GM12892 (cell line): ENCODE measurements around the gene DPPA5.

Experiments
- POLR2A ChIP-seq: IDR thresholded peaks from 2 replicates; pipeline ENCODE4 v1.6.1; 2011; ENCODE audit warnings: low read depth, low read length, control low read depth
- POLR2AphosphoS5 ChIP-seq: IDR thresholded peaks from 2 replicates; pipeline ENCODE4 v1.6.1; 2011; ENCODE audit warnings: low read depth, low read length, control low read depth

DNA sequence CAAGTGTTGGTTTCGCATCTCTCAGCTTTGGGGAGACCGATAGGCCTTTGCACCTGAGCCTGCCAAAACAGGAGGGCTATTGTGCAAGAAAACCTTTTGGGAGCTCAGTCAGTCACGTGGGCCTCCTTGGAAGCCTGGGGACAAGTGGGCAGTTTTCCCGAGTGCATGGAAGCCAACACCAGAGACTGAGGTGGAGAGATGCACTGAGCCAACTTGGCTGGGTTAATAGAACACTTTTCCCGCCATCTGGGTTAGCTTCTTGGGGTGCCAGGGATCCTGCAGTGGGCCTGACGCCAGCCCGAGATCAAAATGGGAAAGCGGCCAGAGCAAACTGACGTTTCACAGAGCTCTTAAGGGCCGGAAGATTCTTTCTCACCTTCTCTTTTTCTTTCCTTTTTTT lies 18.4 kb upstream of the DPPA5 start:
- no peak for TF ChIP-seq POLR2A
- no peak for TF ChIP-seq POLR2AphosphoS5
